ENCODE measurements around the gene POLD4. TPM values are rescaled to one million over a fixed set of nuclear protein-coding genes. Genes with fewer than 3 reads are reported as not detected.

The POLD4 gene
- total RNA-seq, 1 experiment from 2014 or later = 19.5 TPM

GRCh38 chr11:67303835-67304411, 49.4 kb downstream of the POLD4 start:
- H3K56ac ChIP-seq (ENCODE audit: insufficient read length, low read depth, low read length) = no peak overlapping the region
- no peaks in the 10 kb centered on the region for H4K20me1 ChIP-seq (ENCODE audit: control insufficient read depth, insufficient read depth, insufficient read length)
- no peak overlapping the region for H2AFZ ChIP-seq (ENCODE audit: low read length)
- no peak overlapping the region; the same call in 1 of the 2 replicates for H3K14ac ChIP-seq (ENCODE audit: insufficient read depth, low read length)
- H3K27me3 ChIP-seq (ENCODE audit: insufficient read depth, low read length) = no peaks in the 10 kb centered on the region
- H3K9ac ChIP-seq (ENCODE audit: extremely low read depth, insufficient read length, low read length) = no peak overlapping the region
- peaks cover 16% of the 10 kb centered on the region for H3K23me2 ChIP-seq (ENCODE audit: insufficient read length, low read depth, low read length, poor library complexity, severe bottlenecking)
- Mint-ChIP-seq H3K4me1 (peaks cover 11 to 16% of the 10 kb centered on the region in 2 experiments), H3K9me3 (no peaks in the 10 kb centered on the region), H3K36me3 (ENCODE audit: insufficient read depth in 1 of 3, low read depth in 3 of 3) (peaks cover 0 to 26% (median 8%) of the 10 kb centered on the region in 3 experiments; a peak in 4 of 7 replicates), H3K27ac (no peak overlapping the region), H3K4me3 (peak overlapping the region; percentile 65 to 74), H3K27me3 (ENCODE audit: low read depth) (peaks cover 6% of the 10 kb centered on the region)
- no peak overlapping the region for H2BK20ac ChIP-seq (ENCODE audit: low read depth, low read length, poor library complexity, severe bottlenecking)
- peak overlapping the region; percentile 65 for H3K4me2 ChIP-seq (ENCODE audit: insufficient read depth, insufficient read length, low read length)
- no peak overlapping the region for H4K8ac ChIP-seq (replicated peaks; ENCODE audit: insufficient read length, low read depth, low read length)
- H2BK12ac ChIP-seq (ENCODE audit: insufficient read length, low read depth, low read length) = no peak overlapping the region
- H2AK5ac ChIP-seq (ENCODE audit: insufficient read length, low read length) = no peak overlapping the region
- H3K27ac ChIP-seq (ENCODE audit: insufficient read length, low read depth, low read length) = no peak overlapping the region
- H3K9me3 ChIP-seq (ENCODE audit: control insufficient read depth, low read depth, low read length) = no peaks in the 10 kb centered on the region
- no peak for TF ChIP-seq CTCF (conservative IDR thresholded peaks at IDR 0.05)
- no peak overlapping the region for H3T11ph ChIP-seq (ENCODE audit: low read length)
- no peak overlapping the region for H3K23ac ChIP-seq (ENCODE audit: insufficient read length, low read depth, low read length)
- no peak overlapping the region for H3K18ac ChIP-seq (ENCODE audit: insufficient read length, low read depth, low read length)
- H2BK15ac ChIP-seq (ENCODE audit: low read depth, low read length) = no peak overlapping the region
- H2BK5ac ChIP-seq (ENCODE audit: insufficient read length, low read length) = no peak overlapping the region
- H3K4me1 ChIP-seq (ENCODE audit: insufficient read depth, low read length) = no peaks in the 10 kb centered on the region
- DNase-seq = peak; percentile 38
- no peak overlapping the region for H2BK120ac ChIP-seq (ENCODE audit: low read depth, low read length, poor library complexity, severe bottlenecking)
- no peaks in the 10 kb centered on the region for H3K79me2 ChIP-seq (ENCODE audit: insufficient read depth, low read length)
- no peak overlapping the region for H4K91ac ChIP-seq (ENCODE audit: insufficient read length, low read depth, low read length)
- H3K4ac ChIP-seq (ENCODE audit: low read depth, low read length) = no peak overlapping the region
- WGBS (ENCODE audit: extremely low coverage, insufficient read length, low lambda C conversion rate) = no CpG with 5 or more reads among the region's 43 CpGs
- H4K5ac ChIP-seq (ENCODE audit: insufficient read length, low read depth, low read length) = no peak overlapping the region
- H3K79me1 ChIP-seq (ENCODE audit: insufficient read depth, low read depth, low read length, poor library complexity, severe bottlenecking) = no peaks in the 10 kb centered on the region

All from H9 (cell line).